NOMO-1 treated with dmso at 0.1 percent for 144 hours (cell line): ENCODE data around the gene PIRT.

Experiments used
- DNase-seq: peaks from one replicate; lab custom pipeline; 2025; ENCODE audit not compliant: unreplicated experiment; lab: John Stamatoyannopoulos, UW

PIRT gene

DNA sequence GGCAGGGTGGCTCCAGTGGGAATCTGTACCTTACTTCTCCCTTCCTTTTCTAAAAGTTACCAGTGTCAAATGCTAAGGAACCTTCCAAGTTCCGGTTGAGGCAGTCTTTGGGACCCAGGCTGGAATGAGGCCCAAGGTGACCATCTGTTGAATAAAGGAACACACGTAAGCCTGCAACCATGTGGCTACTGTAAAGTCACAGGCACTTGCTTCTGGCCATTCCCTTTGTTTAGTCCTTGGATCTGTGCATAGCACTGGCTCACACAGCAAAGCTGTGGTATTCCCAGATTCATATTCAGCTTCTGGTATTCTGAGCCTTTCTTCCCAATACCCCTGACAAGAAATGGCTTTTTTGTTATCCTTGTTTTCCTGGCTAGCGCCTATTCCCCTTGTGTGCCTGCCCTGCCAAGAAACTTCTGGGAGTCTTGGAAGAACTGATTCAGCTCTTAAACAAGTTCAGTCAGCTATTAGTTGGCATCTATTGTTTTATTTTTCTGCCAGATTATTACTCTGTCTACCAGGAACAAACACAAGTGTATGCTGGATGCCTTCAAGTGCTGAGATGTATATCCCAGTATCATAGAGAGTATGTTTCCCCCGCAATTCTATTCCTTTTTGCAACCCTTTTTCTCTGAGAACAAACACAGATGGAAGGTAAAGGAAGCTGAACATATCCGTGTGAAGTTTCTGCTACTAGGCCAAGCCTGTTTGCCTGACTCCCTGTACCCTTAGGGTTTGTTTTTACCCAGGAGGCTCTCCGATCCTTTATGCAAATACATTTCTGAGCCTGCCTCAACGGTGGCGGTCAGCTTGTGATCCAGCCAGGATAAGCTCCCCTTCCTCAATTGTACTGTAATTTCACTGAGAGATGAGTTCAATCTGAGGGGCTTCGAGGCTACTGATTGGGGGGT lies 47.1 kb downstream of the PIRT start:
- no peak for DNase-seq

DNA sequence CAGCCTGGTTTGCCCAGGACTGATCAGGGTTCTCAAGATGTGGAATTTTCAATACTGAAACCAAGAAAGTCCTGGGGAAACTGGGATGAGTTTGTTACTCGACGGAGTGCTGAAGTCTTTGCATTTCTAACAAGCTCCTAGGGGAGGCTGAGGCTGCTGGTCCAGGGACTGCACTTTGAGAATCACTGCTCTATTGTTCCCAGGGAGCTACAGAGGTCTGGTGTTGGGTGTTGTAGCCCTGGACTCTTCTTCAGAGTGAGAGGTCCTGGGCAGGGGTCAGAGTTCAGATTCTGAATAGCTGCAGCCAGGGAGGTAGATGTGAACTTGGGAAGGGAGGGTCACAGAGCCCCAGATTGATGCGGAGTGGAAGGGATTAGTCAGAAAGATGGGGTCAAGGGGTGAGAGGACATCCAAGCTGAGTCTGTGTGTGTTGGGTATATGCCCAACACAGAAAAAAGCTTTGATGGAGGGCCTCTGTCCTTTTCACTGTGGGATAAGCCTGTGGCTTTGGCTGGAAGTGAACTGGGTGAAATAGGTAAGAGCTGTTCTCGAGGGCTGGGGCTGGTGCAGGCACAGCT lies 48.1 kb downstream of the PIRT start:
- no peak for DNase-seq

DNA sequence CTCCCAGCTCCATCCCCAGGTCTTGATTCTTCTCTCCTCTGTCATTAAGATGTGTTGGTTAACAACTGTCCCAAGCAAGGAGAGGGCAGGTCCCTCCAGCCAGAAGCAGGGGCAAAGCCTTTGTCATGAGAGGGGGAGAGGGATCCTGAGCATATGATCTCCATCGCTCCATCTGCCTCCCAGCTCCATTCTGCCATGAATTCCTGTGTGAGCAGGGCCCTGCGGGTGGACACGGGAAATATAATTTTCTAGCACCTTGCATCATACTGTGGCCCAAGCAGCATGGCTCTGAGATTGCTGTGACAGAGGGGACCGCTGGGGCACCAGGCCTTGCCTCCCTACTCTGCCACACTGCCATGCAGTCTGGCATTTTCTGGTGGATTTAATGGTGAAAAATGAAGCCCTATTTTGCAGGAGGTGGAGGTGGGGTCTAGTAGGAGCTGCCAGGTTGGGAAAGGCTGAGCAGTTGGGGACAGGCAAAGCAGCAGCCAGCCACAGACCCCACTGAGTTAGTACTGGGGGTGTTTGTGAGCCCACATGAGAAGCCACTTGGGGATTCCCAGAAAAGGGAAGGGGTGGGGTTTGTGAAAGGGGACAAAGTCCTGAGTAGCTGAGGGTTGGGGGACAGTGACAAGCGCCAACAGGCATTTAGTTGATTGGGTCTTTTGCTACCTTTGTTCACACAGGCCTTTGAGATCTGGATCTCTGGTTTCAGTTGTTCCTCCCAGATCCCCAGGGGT lies 50.4 kb downstream of the PIRT start:
- DNase-seq, result no peak

DNA sequence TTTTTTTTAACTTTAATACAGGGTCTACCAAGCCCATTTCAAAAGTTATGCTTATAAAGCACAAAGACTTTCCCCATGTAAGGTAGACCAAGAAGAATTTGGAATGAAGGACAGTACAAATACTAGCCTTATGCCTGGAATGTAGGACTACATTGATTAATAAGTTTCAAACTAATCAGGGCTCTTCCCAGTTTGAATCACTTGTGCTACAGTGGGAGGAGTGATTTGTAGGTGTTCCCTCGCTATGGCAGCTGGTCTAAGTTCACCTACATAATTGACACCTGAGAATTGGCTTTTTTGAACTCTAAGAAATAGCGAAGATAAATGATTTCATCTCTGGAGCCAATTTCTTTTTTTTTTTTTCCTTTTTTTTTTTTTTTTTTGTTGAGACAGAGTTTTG lies 52.6 kb downstream of the PIRT start:
- no peak for DNase-seq

DNA sequence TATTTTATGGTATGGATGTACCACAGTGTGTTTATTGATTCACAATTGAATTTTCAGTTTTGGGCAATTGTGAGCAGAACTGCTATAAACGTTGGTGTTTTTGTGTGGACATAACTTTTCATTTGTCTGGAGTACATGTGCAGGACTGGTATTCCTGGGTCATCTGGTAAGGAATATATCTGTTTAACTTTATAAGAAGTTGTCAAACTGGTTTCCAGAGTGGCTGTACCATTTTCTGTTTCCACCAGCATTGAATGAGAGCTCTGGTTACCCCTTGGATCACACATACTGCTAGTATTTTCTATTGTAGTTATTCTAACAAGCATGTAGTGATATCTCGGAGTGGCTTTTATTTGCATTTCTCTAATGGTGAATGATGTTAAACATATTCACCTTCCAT lies 58.3 kb downstream of the PIRT start:
- no peak for DNase-seq

DNA sequence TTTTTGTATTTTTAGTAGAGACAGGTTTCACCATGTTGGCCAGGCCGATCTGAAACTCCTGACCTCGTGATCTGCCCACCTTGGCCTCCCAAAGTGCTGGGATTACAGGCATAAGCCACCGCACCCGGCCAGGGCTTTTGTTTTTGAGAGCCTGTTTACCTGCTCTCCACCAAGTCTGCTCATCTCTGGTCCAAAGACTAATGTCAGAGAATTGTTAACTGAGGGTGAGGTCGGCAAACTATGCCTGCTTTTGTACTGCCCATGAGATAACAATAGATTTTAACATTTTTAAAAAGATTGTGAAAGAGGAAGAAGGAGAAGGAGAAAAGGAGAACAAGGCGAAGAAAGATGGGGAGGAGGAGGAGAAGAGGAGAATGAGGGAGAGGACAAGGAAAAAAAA lies 60.0 kb downstream of the PIRT start:
- DNase-seq, result no peak

DNA sequence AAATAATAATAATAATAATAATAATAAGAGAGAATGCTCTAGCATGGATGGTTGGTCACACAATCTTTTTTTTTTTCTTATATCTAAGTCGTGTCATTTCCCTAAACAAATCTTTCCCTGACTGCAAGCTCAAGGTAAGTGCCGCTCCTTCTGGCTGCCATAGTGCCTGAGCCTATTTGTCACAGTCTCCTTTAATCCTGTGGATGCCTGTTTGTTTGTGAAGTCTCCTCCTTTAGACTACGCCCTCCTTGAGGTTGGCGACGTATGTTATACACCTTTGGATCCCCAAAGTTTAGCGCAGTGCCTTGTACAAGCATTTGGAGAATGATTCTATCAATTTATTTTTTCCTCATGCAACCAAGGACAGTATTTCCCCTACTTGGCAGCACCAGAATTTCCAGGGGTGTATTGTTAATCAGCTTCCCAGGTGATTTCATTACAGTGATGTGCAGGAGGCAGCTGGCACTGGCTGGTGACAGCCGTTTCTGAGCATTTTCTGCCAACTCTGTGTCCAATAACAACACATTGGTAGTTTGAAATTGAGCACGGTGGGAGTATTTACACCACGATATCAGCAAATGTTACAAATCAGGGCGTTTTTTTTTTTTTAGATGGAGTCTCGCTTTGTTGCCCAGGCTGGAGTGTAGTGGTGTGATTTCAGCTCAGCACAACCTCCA lies 60.6 kb downstream of the PIRT start:
- no peak for DNase-seq

DNA sequence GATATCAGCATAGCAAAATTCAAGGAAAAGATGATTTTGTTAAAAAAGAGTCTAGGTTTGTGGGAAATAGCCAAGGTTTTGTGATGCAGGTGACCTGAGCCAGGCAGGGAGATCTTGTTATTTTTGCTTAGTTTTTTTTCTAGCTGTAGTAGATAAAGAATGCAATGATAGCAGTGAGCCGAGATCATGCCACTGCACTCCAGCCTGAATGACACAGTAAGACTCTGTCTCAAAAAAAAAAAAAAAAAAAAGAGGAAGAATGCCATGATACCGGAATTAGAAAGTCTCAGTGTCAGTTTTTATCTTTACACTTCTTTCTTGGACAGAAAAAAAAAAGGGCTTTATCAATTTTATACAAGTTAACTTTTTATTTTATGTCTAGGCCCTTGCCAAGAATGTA lies 61.5 kb downstream of the PIRT start:
- DNase-seq, result no peak

DNA sequence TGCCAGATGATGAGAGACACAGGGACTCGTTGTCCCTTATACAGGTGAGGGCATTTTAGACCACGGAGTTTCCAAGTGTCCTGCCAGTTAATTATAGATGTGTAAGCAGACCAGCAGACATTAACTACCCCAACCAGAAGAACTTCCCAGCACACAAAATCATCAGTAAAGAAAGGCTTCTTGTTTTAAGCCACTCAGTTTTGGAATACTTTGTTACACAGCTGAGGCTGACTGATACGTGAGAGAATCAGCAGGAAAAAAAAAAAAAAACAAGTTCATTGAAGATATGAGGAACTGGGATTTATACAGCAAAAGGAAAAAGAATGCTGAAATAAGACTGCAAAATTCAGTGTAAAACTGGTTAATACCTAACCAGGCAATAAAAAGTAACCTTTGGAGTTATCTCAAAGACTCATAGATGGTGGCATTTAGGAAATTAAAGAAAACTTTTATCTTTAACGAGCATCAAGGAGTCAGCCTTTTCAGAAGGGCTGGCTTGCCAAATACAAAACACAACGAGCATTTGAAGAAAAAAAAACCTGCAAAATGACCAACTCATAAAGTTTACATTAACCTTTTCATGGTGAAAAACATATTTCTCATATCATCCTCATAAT lies 62.0 kb downstream of the PIRT start:
- no peak for DNase-seq

DNA sequence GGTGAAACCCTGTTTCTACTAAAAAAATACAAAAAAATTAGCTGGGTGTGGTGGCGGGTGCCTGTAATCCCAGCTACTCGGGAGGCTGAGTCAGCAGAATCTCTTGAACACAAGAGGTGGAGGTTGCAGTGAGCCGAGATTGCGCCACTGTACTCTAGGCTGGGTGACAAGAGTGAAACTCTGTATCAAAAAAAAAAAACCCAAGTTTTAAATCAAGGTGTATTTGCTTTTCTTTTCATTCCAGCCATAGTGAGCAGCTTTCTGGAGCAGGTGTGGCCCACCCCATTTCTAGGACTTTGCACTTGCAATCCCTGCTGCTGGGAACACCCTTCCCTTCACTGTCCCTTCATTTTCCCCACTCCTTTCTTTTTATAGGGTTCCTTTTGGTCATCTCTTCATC lies 62.8 kb downstream of the PIRT start:
- DNase-seq, result no peak

DNA sequence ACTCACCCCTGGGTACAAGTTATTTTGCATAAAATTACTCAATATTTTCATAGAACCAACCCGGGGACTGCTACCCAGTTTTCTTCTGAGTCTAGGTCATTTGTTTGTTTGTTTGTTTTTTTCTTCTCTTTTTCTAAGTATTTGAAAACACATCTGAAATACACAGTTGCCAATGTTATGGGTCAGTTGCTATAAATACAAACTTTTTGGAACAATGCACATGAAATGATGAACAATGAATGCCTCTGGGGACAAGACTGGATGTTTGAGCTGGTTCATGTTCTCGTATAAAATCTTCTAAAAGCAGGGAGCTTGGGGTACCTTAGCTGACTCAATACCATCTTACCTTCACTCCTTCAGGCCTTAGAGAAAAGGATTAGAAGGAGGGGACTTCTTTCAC lies 64.5 kb downstream of the PIRT start:
- no peak for DNase-seq
